B cell (primary cell): Measurements from ENCODE around the gene ELL. TPM values are rescaled to one million over a fixed set of nuclear protein-coding genes. Genes with fewer than 3 reads are reported as not detected.
A peak's percentile ranks its signal among the peaks of the same experiment; 100 is the strongest.

Experiments used
- ATAC-seq: fragments of 200-7000 bp; cut with Tn5 transposase; one replicate; pipeline ENCODE4 v1.10.0; 2021; ENCODE audit warnings: low read depth, mild to moderate bottlenecking, moderate number of reproducible peaks, moderate library complexity
- CTCF ChIA-PET: fragments of 350-600 bp; sonication (Branson Sonifier 250); formaldehyde crosslinking; loops from one replicate; lab custom pipeline; 2021; ENCODE audit warnings: antibody characterized with exemption, inconsistent platforms; lab: Charles Lee
- POLR2A ChIA-PET: fragments of 350-600 bp; sonication (Branson Sonifier 250); formaldehyde crosslinking; loops from one replicate; lab custom pipeline; 2021; ENCODE audit warnings: antibody characterized with exemption; lab: Charles Lee
- DNase-seq: peaks from one replicate; pipeline ENCODE4 v3.0.0; 2013
- H2AFZ ChIP-seq: 2 replicates; pipeline ENCODE4 v1.6.1; 2012; ENCODE audit warnings: mild to moderate bottlenecking, low read depth, low read length; ENCODE audit not compliant: insufficient read depth, poor library complexity, severe bottlenecking
- H3K27ac ChIP-seq, 2 donors: 1 replicate in 1 of 2; 2 replicates in 1 of 2; pipeline ENCODE4 v1.5.1; 2012 to 2013; ENCODE audit warnings: low read length in 2 of 2, mild to moderate bottlenecking in 2 of 2, moderate library complexity in 1 of 2
- H3K27me3 ChIP-seq, 4 experiments: fragments of 200-600 bp in 1 of 4; sonication (generic) in 1 of 4; replicated peaks in 1 of 4; 1 replicate in 2 of 4; 2 replicates in 2 of 4; pipeline versions ENCODE4 v1.6.1 to v1.7.0; 2013 to 2016; ENCODE audit warnings: low read length in 3 of 4, mild to moderate bottlenecking in 2 of 4, mixed read lengths in 1 of 4, moderate library complexity in 1 of 4; ENCODE audit not compliant: insufficient read depth in 4 of 4, control insufficient read depth in 3 of 4; ENCODE audit errors: control extremely low read depth in 1 of 4
- H3K36me3 ChIP-seq, 2 experiments: replicated peaks in 1 of 2; 1 replicate in 1 of 2; 2 replicates in 1 of 2; pipeline versions ENCODE4 v1.6.1 to v1.7.1; 2013; ENCODE audit warnings: low read length in 1 of 2; ENCODE audit not compliant: insufficient read depth in 2 of 2, control insufficient read depth in 1 of 2; ENCODE audit errors: control extremely low read depth in 1 of 2, extremely low read depth in 1 of 2
- H3K4me1 ChIP-seq, 2 donors: fragments of 200-600 bp in 1 of 2; sonication (generic) in 1 of 2; 1 replicate in 1 of 2; 2 replicates in 1 of 2; pipeline versions ENCODE4 v1.5.1 to v1.6.1; 2013 to 2017; ENCODE audit warnings: low read length in 2 of 2; ENCODE audit not compliant: control insufficient read depth in 2 of 2, insufficient read depth in 2 of 2
- H3K4me2 ChIP-seq: replicated peaks from 2 replicates; pipeline ENCODE3; 2012; ENCODE audit warnings: mild to moderate bottlenecking, low read depth, low read length; ENCODE audit not compliant: poor library complexity, severe bottlenecking
- H3K4me3 ChIP-seq, 5 experiments: fragments of 200-600 bp in 1 of 5; sonication (generic) in 1 of 5; 1 replicate in 3 of 5; 2 replicates in 2 of 5; pipeline versions ENCODE4 v1.5.1 to v1.7.0; 2011 to 2016; ENCODE audit warnings: low read length in 4 of 5, mild to moderate bottlenecking in 4 of 5, low read depth in 2 of 5, control low read depth in 1 of 5, moderate library complexity in 1 of 5; ENCODE audit not compliant: insufficient read depth in 1 of 5; ENCODE audit errors: control extremely low read depth in 1 of 5, extremely low read depth in 1 of 5
- H3K79me2 ChIP-seq: fragments of 200-600 bp; sonication (generic); one replicate; pipeline ENCODE4 v1.6.0; 2016; ENCODE audit warnings: low read length; ENCODE audit not compliant: control insufficient read depth, insufficient read depth
- H3K9ac ChIP-seq: fragments of 200-600 bp; sonication (generic); 2 replicates; pipeline ENCODE4 v1.6.1; 2017; ENCODE audit warnings: mild to moderate bottlenecking, low read length, moderate library complexity
- H3K9me3 ChIP-seq, 3 donors: one replicate each; pipeline versions ENCODE4 v1.6.1 to v1.7.1; 2013; ENCODE audit warnings: low read length in 2 of 3; ENCODE audit not compliant: control insufficient read depth in 2 of 3, insufficient read depth in 1 of 3; ENCODE audit errors: control extremely low read depth in 1 of 3
- H4K20me1 ChIP-seq: 2 replicates; pipeline ENCODE4 v1.6.0; 2012; ENCODE audit warnings: mild to moderate bottlenecking, low read length; ENCODE audit not compliant: insufficient read depth, control insufficient read depth, poor library complexity, severe bottlenecking
- H3K27ac Mint-ChIP-seq: one replicate; pipeline ENCODE4 v1.8.0; 2021; ENCODE audit warnings: mixed read lengths
- H3K27me3 Mint-ChIP-seq: one replicate; pipeline ENCODE4 v1.8.0; 2021; ENCODE audit warnings: mixed read lengths
- H3K4me1 Mint-ChIP-seq: one replicate; pipeline ENCODE4 v1.8.0; 2021; ENCODE audit warnings: mixed read lengths
- H3K4me3 Mint-ChIP-seq: one replicate; pipeline ENCODE4 v1.8.0; 2021; ENCODE audit warnings: mixed read lengths
- H3K9me3 Mint-ChIP-seq: one replicate; pipeline ENCODE4 v1.8.0; 2022; ENCODE audit warnings: mixed read lengths; ENCODE audit not compliant: insufficient read depth
- EZH2 ChIP-seq: IDR thresholded peaks from 2 replicates; pipeline ENCODE4 v1.6.1; 2012; ENCODE audit warnings: borderline replicate concordance, low read depth, mild to moderate bottlenecking, moderate library complexity, low read length; ENCODE audit not compliant: insufficient read depth, poor library complexity, severe bottlenecking
- WGBS: methylation state at CpG from one replicate; pipeline ENCODE4 v1.1.5; 2013; ENCODE audit warnings: missing lambda C conversion rate; ENCODE audit not compliant: insufficient coverage; 5-methylcytosine and 5-hydroxymethylcytosine counted together
- intact Hi-C: fragments of 100-400 bp; cut with micrococcal nuclease; formaldehyde crosslinking; loops from one replicate; pipeline ENCODE4 v1.10.0; 2022
- polyA plus RNA-seq: library from polyadenylated mRNA; depleted of rRNA; stranded (reverse); fragments of >200 nt; gene quantifications from 2 replicates; pipeline ENCODE4 v1.2.3, GENCODE V29; 2012
- total RNA-seq, 2 donors: library from RNA; stranded (reverse); fragments of 120-200 nt in 1 of 2; gene quantifications; 1 replicate in 1 of 2; 2 replicates in 1 of 2; pipeline versions ENCODE4 v1.2.3 to v1.2.4, GENCODE V29; 2013 to 2022
- TF ChIP-seq, protein P1 (sequence below): fragments of 200-600 bp; IDR thresholded peaks from one replicate; pipeline ENCODE4 v1.8.0; 2022; ENCODE audit warnings: antibody characterized with exemption, mild to moderate bottlenecking

The ELL gene
- total and polyA plus RNA-seq, 2 donors (not counting 1 experiment from before 2014, with no cell fraction given): 21.2 to 31.4 TPM

DNA sequence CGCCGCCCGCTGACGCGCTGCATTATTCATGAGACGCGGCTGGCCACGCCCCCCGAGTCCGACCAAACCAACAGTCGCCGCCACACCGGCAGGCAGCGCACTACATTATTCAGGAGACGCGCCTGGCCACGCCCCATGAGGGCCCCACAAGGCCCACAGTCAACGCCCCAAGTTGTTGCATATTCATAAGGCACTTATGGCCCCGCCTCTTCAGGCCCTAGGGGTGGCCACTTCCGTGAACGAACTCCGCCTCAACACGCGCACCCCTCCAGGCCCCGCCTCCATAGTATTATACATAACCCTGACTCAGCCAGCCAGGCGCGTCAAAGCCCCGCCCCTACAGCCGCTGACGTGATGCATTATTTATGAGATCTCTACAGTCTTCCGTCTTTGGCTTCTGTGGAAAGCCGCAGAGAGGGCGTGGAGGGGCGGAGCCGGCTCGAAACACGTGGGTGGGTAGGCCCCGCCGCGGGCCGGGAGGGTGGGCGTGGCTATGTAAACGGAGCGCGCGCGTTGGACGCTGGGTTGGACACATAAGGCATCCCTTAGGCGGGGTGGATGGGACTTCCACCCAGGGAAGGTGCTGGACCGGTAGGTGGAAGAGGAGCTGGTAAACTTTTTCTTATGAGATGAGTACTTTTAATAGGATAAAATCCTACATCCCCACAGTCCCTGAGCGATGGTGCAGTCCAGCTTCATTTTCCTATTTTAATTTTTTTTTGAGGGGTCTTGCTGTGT lies 423 bp upstream of the ELL start:
- H3K9me3 ChIP-seq: no peaks in the 10 kb centered on the region
- ATAC-seq: peak; percentile 87
- peak; percentile 100 for DNase-seq
- POLR2A ChIA-PET: interaction anchor here (0.5 to 4.2 kb wide), 10 partner anchors 18 to 636 kb away, joined by 3 to 44 read pairs (median 4); partner anchors contain the start of genes COPE, DDX49, FKBP8 and KXD1
- Mint-ChIP-seq H3K4me3 (peak overlapping the region; percentile 90), H3K9me3 (no peaks in the 10 kb centered on the region), H3K4me1 (peaks cover 18% of the 10 kb centered on the region), H3K27ac (peak overlapping the region; percentile 95), H3K27me3 (no peaks in the 10 kb centered on the region)
- under 1% methylated on average over 49 of the region's 51 CpGs for WGBS
- peak overlapping the region; percentile 99 for H3K9ac ChIP-seq
- no peaks in the 10 kb centered on the region for H3K27me3 ChIP-seq
- CTCF ChIA-PET: interaction anchor here (3.6 to 4.4 kb wide), 4 partner anchors 36 to 324 kb away, joined by 13 to 47 read pairs (median 23); partner anchors contain the start of genes KXD1 and UBA52
- H3K4me1 ChIP-seq: peaks cover 7 to 23% of the 10 kb centered on the region in 2 donors
- intact Hi-C loops: loop anchor here (1.0 to 5.0 kb wide), 12 partner anchors 21 to 1295 kb away; partner anchors contain the start of genes ARMC6, COPE, DDX49 and FKBP8
- no peaks in the 10 kb centered on the region for H3K36me3 ChIP-seq
- peak overlapping the region; percentile 80 for H2AFZ ChIP-seq
- H3K4me2 ChIP-seq: peak overlapping the region; percentile 97
- H3K79me2 ChIP-seq: peaks cover 44% of the 10 kb centered on the region
- H3K4me3 ChIP-seq: peak overlapping the region in 4 of 5 experiments; percentile 84 to 97 (median 92)
- H3K27ac ChIP-seq: peak overlapping the region; percentile 95 to 98
- peaks cover 29% of the 10 kb centered on the region for H4K20me1 ChIP-seq
- TF ChIP-seq, protein P1, sequence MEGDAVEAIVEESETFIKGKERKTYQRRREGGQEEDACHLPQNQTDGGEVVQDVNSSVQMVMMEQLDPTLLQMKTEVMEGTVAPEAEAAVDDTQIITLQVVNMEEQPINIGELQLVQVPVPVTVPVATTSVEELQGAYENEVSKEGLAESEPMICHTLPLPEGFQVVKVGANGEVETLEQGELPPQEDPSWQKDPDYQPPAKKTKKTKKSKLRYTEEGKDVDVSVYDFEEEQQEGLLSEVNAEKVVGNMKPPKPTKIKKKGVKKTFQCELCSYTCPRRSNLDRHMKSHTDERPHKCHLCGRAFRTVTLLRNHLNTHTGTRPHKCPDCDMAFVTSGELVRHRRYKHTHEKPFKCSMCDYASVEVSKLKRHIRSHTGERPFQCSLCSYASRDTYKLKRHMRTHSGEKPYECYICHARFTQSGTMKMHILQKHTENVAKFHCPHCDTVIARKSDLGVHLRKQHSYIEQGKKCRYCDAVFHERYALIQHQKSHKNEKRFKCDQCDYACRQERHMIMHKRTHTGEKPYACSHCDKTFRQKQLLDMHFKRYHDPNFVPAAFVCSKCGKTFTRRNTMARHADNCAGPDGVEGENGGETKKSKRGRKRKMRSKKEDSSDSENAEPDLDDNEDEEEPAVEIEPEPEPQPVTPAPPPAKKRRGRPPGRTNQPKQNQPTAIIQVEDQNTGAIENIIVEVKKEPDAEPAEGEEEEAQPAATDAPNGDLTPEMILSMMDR: no peak
- TF ChIP-seq EZH2: no peak
